SK-N-SH treated with all-trans-retinoic acid at 6 μM for 48 hours (cell line): Measurements from ENCODE around the gene ACACB.

Source experiments
- ATAC-seq: fragments of 200-7000 bp; cut with Tn5 transposase; 3 replicates; pipeline ENCODE4 v1.9.1; 2020; ENCODE audit warnings: mild to moderate bottlenecking, moderate library complexity
- ARNTL ChIP-seq: fragments of 450-650 bp; formaldehyde crosslinking; IDR thresholded peaks from 2 replicates; pipeline ENCODE4 v1.5.0; 2020; ENCODE audit warnings: low read depth, mild to moderate bottlenecking, moderate library complexity, borderline replicate concordance
- BACH2 ChIP-seq: fragments of 250-450 bp; sonication (Bioruptor Pico); IDR thresholded peaks from 2 replicates; pipeline ENCODE4 v1.9.0; 2021; ENCODE audit warnings: mild to moderate bottlenecking, borderline replicate concordance
- CREB5 ChIP-seq: fragments of 250-450 bp; sonication (Bioruptor Pico); IDR thresholded peaks from 2 replicates; pipeline ENCODE4 v1.5.1; 2020; ENCODE audit warnings: low read depth, mild to moderate bottlenecking, moderate library complexity
- CSDC2 ChIP-seq: fragments of 250-450 bp; sonication (Bioruptor Pico); IDR thresholded peaks from 2 replicates; pipeline ENCODE4 v1.5.0; 2020; ENCODE audit warnings: mild to moderate bottlenecking, moderate library complexity
- ESRRG ChIP-seq: fragments of 250-450 bp; sonication (Bioruptor Pico); IDR thresholded peaks from 2 replicates; pipeline ENCODE4 v1.6.1; 2021; ENCODE audit warnings: mild to moderate bottlenecking
- GLIS3 ChIP-seq: fragments of 250-450 bp; sonication (Bioruptor Pico); IDR thresholded peaks from 2 replicates; pipeline ENCODE4 v1.5.0; 2020; ENCODE audit warnings: mild to moderate bottlenecking, moderate library complexity
- ISL1 ChIP-seq: fragments of 250-450 bp; sonication (Bioruptor Pico); IDR thresholded peaks from 2 replicates; pipeline ENCODE4 v2.1.2; 2022; ENCODE audit warnings: mild to moderate bottlenecking, moderate library complexity
- OSR1 ChIP-seq: fragments of 250-450 bp; sonication (Bioruptor Pico); IDR thresholded peaks from 2 replicates; pipeline ENCODE4 v1.8.0; 2022; ENCODE audit warnings: moderate library complexity, mild to moderate bottlenecking, inconsistent platforms
- POU6F1 ChIP-seq: fragments of 250-450 bp; sonication (Bioruptor Pico); IDR thresholded peaks from 2 replicates; pipeline ENCODE4 v1.8.0; 2021; ENCODE audit warnings: low read depth, mild to moderate bottlenecking, moderate library complexity, borderline replicate concordance
- PPARA ChIP-seq: fragments of 250-450 bp; sonication (Bioruptor Pico); IDR thresholded peaks from 2 replicates; pipeline ENCODE4 v1.5.0; 2020; ENCODE audit warnings: mild to moderate bottlenecking, borderline replicate concordance
- SNAI2 ChIP-seq: fragments of 250-450 bp; sonication (Bioruptor Pico); IDR thresholded peaks from 2 replicates; pipeline ENCODE4 v1.5.0; 2020; ENCODE audit warnings: mild to moderate bottlenecking, moderate library complexity
- TCF4 ChIP-seq: fragments of 250-450 bp; sonication (Bioruptor Pico); IDR thresholded peaks from 2 replicates; pipeline ENCODE4 v1.8.0; 2021; ENCODE audit warnings: mild to moderate bottlenecking, moderate library complexity, borderline replicate concordance
- ZC3H10 ChIP-seq: fragments of 250-450 bp; sonication (Bioruptor Pico); IDR thresholded peaks from 2 replicates; pipeline ENCODE4 v1.5.1; 2021; ENCODE audit warnings: mild to moderate bottlenecking, moderate library complexity
- ZFP3 ChIP-seq: fragments of 250-450 bp; sonication (Bioruptor Pico); IDR thresholded peaks from 2 replicates; pipeline ENCODE4 v1.5.0; 2020; ENCODE audit warnings: mild to moderate bottlenecking, moderate library complexity
- ZFP30 ChIP-seq: fragments of 450-650 bp; formaldehyde crosslinking; IDR thresholded peaks from 2 replicates; pipeline ENCODE4 v1.5.0; 2022; ENCODE audit warnings: mild to moderate bottlenecking, moderate library complexity
- ZNF565 ChIP-seq: fragments of 450-650 bp; formaldehyde crosslinking; conservative IDR thresholded peaks from 2 replicates; pipeline ENCODE4 v1.5.0; 2020; ENCODE audit warnings: low read depth, mild to moderate bottlenecking, moderate library complexity
- ZNF70 ChIP-seq: fragments of 450-650 bp; formaldehyde crosslinking; IDR thresholded peaks from 2 replicates; pipeline ENCODE4 v1.5.0; 2020; ENCODE audit warnings: mild to moderate bottlenecking, moderate library complexity
- ZNF8 ChIP-seq: fragments of 450-650 bp; formaldehyde crosslinking; IDR thresholded peaks from 2 replicates; pipeline ENCODE4 v1.5.0; 2020; ENCODE audit warnings: mild to moderate bottlenecking, moderate library complexity
- TF ChIP-seq, protein P1 (sequence below): fragments of 250-450 bp; sonication (Bioruptor Pico); IDR thresholded peaks from 2 replicates; pipeline ENCODE4 v1.5.1; 2021; ENCODE audit warnings: mild to moderate bottlenecking, moderate library complexity
- TF ChIP-seq, protein P2 (sequence below): fragments of 250-450 bp; sonication (Bioruptor Pico); IDR thresholded peaks from 2 replicates; pipeline ENCODE4 v1.8.0; 2020; ENCODE audit warnings: mild to moderate bottlenecking, moderate library complexity, borderline replicate concordance
- TF ChIP-seq, protein P3 (sequence below): fragments of 250-450 bp; sonication (Bioruptor Pico); IDR thresholded peaks from 2 replicates; pipeline ENCODE4 v1.5.0; 2020; ENCODE audit warnings: mild to moderate bottlenecking, moderate library complexity

The ACACB gene

DNA sequence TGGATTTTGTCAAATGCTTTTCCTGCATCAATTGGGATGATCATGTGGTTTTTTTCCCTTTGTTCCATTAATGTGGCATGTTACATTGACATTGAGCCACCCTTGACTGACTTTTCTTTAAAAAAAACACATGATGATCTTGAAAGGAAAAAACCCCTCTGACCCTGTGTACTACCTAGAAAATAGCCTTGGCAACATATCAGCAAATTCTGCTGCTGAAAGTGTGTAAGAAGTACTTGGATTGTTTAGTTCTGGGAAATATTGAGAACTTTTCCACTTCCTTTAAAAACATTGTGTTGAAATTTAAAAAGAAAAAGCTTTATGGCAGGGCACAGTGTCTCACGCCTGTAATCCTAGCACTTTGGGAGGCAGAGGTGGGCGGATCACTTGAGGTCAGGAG lies 20.7 kb downstream of the ACACB start:
- TF ChIP-seq SNAI2 (CRISPR knock-in tag) (no peak), ZNF8 (CRISPR knock-in tag) (no peak), POU6F1 (CRISPR knock-in tag) (no peak), ZNF70 (CRISPR knock-in tag) (no peak), ZC3H10 (CRISPR knock-in tag) (no peak), CSDC2 (no peak), ZFP30 (no peak), OSR1 (CRISPR knock-in tag) (no peak), BACH2 (CRISPR knock-in tag) (no peak), TCF4 (CRISPR knock-in tag) (no peak), ISL1 (CRISPR knock-in tag) (no peak), ESRRG (CRISPR knock-in tag) (no peak), ARNTL (CRISPR knock-in tag) (no peak)
- TF ChIP-seq, protein P1, sequence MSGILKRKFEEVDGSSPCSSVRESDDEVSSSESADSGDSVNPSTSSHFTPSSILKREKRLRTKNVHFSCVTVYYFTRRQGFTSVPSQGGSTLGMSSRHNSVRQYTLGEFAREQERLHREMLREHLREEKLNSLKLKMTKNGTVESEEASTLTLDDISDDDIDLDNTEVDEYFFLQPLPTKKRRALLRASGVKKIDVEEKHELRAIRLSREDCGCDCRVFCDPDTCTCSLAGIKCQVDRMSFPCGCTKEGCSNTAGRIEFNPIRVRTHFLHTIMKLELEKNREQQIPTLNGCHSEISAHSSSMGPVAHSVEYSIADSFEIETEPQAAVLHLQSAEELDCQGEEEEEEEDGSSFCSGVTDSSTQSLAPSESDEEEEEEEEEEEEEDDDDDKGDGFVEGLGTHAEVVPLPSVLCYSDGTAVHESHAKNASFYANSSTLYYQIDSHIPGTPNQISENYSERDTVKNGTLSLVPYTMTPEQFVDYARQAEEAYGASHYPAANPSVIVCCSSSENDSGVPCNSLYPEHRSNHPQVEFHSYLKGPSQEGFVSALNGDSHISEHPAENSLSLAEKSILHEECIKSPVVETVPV (CRISPR knock-in tag), result no peak
- ATAC-seq, result no peak

GRCh38 chr12:109139360-109139759 lies 23.0 kb downstream of the ACACB start:
- no peak for TF ChIP-seq ZC3H10 (CRISPR knock-in tag)
- TF ChIP-seq, protein P2, sequence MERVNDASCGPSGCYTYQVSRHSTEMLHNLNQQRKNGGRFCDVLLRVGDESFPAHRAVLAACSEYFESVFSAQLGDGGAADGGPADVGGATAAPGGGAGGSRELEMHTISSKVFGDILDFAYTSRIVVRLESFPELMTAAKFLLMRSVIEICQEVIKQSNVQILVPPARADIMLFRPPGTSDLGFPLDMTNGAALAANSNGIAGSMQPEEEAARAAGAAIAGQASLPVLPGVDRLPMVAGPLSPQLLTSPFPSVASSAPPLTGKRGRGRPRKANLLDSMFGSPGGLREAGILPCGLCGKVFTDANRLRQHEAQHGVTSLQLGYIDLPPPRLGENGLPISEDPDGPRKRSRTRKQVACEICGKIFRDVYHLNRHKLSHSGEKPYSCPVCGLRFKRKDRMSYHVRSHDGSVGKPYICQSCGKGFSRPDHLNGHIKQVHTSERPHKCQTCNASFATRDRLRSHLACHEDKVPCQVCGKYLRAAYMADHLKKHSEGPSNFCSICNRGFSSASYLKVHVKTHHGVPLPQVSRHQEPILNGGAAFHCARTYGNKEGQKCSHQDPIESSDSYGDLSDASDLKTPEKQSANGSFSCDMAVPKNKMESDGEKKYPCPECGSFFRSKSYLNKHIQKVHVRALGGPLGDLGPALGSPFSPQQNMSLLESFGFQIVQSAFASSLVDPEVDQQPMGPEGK (CRISPR knock-in tag), result no peak
- TF ChIP-seq OSR1 (CRISPR knock-in tag), result no peak
- TF ChIP-seq SNAI2 (CRISPR knock-in tag), result no peak
- TF ChIP-seq ARNTL (CRISPR knock-in tag), result no peak
- TF ChIP-seq ZNF565 (CRISPR knock-in tag), result no peak
- TF ChIP-seq ZFP3 (CRISPR knock-in tag), result no peak
- TF ChIP-seq GLIS3 (CRISPR knock-in tag), result no peak
- TF ChIP-seq, protein P1 (CRISPR knock-in tag), result no peak
- no peak for TF ChIP-seq TCF4 (CRISPR knock-in tag)
- no peak for TF ChIP-seq BACH2 (CRISPR knock-in tag)
- ATAC-seq, result no peak

GRCh38 chr12:109139791-109140190 lies 23.4 kb downstream of the ACACB start:
- no peak for TF ChIP-seq CREB5 (CRISPR knock-in tag)
- TF ChIP-seq ARNTL (CRISPR knock-in tag), result no peak
- no peak for TF ChIP-seq BACH2 (CRISPR knock-in tag)
- no peak for TF ChIP-seq POU6F1 (CRISPR knock-in tag)
- no peak for TF ChIP-seq SNAI2 (CRISPR knock-in tag)
- TF ChIP-seq, protein P3, sequence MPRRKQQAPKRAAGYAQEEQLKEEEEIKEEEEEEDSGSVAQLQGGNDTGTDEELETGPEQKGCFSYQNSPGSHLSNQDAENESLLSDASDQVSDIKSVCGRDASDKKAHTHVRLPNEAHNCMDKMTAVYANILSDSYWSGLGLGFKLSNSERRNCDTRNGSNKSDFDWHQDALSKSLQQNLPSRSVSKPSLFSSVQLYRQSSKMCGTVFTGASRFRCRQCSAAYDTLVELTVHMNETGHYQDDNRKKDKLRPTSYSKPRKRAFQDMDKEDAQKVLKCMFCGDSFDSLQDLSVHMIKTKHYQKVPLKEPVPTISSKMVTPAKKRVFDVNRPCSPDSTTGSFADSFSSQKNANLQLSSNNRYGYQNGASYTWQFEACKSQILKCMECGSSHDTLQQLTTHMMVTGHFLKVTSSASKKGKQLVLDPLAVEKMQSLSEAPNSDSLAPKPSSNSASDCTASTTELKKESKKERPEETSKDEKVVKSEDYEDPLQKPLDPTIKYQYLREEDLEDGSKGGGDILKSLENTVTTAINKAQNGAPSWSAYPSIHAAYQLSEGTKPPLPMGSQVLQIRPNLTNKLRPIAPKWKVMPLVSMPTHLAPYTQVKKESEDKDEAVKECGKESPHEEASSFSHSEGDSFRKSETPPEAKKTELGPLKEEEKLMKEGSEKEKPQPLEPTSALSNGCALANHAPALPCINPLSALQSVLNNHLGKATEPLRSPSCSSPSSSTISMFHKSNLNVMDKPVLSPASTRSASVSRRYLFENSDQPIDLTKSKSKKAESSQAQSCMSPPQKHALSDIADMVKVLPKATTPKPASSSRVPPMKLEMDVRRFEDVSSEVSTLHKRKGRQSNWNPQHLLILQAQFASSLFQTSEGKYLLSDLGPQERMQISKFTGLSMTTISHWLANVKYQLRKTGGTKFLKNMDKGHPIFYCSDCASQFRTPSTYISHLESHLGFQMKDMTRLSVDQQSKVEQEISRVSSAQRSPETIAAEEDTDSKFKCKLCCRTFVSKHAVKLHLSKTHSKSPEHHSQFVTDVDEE, result no peak
- TF ChIP-seq CSDC2, result no peak
- TF ChIP-seq, protein P1 (CRISPR knock-in tag), result no peak
- no peak for TF ChIP-seq OSR1 (CRISPR knock-in tag)
- TF ChIP-seq PPARA, result no peak
- no peak for TF ChIP-seq TCF4 (CRISPR knock-in tag)
- no peak for ATAC-seq
